IPS-NIHi7 (cell line): ENCODE results near the gene PUS3.
A peak's percentile ranks its signal among the peaks of the same experiment; 100 is the strongest.

ENCODE experiments used
- DNase-seq: peaks from one replicate; pipeline ENCODE4 v3.0.0; 2012; ENCODE audit warnings: mixed read lengths; ENCODE audit errors: extremely low spot score

Gene PUS3

DNA sequence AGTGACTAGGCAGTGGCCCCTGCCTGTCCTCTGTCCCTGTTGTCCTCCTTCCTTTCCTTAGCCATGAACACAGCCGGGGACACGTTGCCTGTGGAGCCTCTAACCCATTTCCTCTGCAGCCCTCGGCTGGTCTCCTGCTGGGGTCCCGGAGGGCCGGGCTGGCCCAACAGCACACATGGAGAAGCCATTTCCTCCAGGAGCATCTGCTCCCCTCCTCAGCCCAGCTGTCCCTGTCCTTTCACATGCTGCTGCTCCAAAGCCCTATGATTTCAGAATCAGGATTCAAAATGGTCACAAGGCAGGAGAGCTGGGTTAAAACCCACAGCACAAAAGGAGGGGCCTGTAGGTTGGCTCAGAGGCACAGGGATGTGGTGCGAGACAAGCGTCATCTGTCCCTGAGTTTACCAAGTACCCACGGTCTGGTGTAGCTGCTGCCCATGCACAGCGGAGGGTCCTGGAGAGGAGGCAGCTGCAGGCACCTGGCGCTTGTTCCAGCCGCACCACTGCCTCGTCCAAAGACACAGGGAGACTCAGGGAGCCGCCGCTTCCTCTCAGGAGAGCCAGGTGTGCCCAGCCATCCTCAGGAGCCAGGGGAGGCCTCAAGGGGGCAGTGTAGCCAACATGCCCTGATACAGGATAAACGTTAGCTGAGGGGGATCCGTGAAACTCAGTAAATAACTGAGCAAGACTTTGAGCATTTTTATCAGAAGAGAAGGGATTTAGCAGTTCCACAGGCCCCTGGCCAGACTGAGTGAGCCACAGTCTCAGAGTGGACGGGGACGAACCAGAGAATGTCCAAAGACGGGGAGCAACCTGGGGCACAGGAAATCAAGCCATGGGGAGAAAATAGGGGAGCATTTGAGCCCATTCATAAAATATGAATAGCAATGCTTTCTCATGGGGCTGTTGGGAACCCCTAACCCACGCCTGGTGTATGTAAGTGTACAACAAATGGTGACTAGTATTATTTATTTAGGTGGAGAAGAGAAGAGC lies 38.9 kb upstream of the PUS3 start:
- peak; percentile 91 for DNase-seq

DNA sequence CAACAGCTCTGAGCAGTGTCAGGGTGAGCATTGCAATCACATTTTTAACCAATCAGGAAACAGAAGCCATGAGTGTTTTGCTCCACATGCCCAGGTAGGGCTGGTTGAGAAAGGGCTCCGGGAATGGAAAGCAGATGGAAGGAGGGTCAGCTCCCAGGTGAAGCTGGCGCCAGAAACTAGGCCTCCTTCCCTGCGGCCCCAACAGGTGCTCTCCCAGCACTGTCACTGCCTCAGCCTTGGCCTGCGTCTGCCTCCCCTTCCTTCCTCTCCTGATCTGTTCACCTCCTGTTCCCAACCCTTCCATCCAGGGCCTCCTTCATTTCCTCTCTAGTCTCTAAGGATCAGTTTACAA lies 38.2 kb upstream of the PUS3 start:
- DNase-seq: no peak

DNA sequence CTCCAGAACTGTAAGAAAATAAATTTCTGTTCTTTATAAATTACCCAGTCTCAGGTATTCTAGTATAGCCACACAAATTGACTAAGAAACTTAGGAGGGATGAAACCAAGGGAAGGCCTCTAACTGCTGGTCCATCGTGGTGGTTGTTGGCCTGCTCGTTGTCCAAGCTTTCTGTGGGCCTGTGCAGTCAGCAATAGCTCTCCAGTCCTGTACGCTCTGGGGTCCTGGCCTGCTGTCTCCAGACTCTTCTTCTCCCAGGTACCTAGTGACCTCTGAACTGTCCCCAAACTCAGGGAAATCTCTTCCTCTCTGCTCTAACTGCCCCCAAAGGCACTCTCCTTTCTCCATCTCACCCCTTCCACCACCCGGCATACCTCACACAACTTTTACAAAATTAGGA lies 37.1 kb upstream of the PUS3 start:
- no peak for DNase-seq

DNA sequence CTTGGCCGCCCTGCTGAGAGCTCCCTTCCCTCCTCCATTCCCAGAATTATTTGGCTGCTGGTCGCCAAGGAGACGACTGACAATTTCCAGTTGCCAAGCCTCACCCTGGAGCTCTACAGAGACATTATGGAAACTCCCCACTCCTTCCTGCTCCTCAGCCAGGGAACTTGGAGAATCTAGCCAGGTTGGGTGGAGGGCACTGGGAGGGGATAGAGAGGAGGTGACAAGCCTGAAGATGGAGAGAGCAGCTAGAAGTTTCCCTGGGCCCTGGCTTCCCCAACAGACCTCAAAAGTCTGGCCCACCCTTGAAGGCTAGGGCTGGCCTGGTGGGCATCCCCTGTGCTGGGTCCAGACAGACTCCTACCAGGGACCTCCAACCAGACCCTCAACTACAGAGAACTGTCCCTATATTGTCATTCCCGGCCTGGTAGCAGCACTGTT lies 36.1 kb upstream of the PUS3 start:
- DNase-seq: no peak

DNA sequence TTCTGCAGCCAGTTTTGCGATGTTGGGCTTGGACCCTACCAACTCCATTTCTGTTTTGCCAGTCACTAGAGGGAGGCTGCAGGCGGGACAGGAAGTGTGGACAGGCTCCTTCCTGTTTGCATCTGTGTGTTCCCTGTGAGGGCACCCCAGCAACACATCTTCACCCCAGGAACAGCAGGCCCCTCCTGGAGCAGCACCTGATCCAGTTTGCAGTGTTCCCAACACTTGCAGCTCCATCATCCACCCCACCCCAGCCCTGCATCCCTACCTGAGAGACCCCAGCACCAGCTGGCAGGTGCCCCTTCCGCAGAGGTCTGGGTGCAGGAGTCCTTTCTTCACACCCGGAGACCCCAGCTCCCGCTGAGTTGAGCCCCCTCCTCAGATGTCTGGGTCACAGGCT lies 35.4 kb upstream of the PUS3 start:
- no peak for DNase-seq

DNA sequence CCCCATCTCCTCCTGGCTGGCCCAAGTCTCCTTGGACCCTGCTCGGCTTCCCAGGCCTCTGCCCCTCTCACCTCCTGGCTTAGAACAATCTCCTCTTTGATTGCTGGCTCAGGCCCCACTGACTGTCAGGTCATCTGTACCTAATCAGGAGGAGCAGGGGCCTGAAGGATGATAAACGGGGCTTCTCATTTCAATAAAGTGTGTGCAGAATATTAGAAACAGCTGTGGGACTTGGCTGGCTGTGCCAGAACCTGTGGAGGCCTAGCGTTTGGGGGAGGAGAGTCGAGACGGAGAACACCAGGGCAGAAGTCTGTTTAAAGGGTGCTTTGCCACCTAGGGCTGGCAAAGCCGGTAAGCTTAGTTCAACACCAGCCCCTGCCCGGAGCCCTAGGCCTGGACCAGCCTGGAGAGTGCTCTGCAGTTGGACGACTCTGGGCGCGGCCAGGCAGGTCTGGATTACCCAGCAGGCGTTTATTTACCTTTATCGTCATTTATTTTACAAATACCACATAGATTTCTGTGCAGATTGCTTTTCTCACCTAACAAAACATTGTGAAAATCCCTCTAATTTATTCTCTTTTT lies 32.7 kb upstream of the PUS3 start:
- DNase-seq: no peak

DNA sequence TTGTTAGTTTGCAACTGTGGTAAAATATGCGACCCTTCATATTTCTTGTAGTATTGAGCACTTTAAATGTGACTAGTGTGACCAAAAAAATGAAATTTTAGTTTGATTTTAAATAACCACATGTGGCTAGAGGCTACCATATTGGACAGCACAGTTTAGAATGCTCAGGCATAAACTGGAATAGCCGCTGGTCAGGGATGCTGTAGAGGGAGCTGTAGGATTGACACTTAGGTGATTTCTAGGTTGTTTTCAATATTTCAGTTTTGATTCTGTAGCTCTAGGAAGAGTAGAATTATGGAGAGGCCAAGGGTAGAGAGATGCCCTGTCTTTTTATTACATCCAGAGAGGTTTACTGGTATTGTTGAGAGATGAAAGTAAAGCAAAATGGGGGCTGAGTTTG lies 32.0 kb upstream of the PUS3 start:
- no peak for DNase-seq

DNA sequence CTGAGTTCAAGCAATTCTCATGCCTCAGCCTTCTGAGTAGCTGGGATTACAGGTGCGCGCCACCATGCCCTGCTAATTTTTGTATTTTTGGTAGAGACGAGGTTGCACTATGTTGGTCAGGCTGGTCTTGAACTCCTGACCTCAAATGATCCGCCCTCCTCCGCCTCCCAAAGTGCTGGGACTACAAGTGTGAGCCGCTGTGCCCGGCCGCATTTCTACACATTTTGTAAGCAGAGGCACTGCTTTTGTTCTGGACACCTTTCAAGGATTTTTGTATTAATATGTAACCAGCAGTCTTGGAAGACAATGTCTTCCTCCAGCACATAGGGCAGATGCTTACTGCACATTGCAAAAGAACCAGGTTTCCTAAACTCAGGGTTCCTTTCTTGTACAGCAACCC lies 31.5 kb upstream of the PUS3 start:
- DNase-seq: no peak

DNA sequence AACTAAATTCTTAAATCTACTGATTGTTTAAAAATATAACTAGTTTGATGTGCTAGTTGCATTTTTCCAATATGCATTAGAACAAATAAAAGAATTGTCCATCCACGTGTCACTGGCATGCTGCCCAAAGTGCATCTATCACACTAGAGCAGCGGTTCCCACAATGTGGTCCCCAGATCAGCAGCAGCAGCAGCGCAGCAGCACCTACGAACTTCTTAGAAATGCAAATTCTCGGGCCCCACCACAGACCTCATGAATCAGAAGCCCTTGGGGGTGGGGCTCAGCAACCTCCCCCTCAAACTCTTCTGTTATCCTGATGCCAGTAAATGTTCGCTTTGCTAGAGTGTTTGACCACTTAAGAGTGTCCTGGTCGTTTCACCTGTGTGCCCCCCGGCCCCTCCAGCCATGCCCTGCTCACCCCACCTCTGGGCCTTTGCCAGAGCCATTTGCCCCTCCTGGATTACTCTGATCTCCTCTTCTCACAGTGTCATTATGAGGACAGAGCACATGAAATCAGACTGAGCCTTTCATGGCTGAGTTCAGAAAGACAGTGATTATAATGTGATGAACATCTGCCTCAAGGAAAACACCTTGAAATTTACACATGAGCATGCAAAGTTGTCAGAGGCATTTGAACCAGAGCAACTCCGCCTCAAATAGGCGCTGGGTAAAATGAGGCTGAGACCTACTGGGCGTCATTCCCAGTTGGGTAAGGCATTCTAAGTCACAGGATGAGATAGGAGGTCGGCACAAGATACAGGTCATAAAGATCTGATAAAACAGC lies 30.2 kb upstream of the PUS3 start:
- no peak for DNase-seq

DNA sequence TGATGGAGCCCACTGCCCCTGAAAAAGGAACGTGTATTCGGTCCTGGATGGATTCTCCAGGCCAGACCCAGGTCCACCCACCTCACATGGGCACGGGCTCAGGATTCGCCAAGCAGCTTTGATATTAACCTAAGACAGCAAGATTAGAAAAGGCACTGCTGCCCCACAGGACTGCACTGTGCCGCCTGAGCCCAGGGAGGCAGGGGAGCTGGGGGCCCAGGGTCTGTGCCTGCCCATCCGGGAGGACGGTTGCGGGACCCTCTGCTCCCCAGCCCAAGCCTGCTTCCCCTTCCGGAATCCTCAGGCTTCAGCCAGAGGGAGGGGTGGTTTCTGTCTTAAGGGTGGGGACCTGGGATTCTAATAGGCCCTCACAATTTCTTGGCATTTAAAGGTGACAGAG lies 29.3 kb upstream of the PUS3 start:
- DNase-seq: no peak

DNA sequence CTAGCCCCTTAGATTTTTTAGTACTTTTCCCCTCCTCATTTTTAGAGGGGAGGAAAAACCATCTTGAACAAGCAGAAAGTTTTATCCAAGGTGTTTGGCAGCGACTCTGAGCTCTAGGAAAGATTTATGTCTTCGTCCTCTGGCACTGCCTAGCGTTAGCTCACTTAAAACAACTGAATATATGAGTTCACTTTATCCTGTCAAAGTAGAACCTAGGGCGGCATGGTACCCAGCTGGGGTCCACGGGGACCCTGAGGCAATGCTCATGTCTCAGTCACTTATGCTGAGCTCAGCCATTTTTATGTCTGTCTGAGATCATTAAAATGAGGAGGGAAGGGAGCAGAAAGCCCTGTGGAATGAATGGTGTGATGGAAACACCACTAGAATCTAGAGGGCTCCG lies 28.7 kb upstream of the PUS3 start:
- DNase-seq: no peak

DNA sequence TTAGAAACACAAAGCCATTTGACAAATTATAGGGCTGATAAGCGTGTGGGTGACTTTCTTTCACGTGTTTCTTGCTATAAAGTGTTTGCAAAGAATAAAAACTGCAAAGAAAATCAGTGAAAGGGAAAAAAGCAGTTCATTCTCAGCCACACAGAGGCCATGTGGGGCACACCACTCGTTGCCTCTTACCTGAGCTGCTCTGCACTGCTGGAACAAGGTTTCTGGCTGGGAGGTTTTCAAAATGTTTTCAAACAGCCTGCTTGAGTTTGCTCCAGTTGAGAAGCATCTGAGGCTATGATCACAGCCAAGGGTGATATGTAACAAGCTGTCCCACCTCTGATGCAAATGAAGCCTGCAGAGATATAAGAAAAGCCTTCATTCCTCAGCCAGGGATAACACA lies 28.1 kb upstream of the PUS3 start:
- no peak for DNase-seq

DNA sequence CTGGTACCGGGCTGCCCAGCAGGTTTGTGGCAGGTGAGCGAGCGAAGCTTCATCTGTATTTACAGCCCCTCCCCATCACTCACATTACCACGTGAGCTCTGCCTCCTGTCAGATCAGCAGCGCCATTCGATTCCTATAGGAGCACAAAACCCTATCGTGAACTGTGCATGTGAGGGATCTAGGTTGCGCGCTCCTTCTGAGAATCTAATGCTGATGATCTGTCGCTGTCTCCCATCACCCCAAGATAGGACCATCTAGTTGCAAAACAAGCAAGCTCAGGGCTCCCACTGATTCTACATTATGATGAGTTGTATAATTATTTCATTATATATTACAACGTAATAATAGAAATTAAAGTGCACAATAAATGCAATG lies 27.1 kb upstream of the PUS3 start:
- no peak for DNase-seq

DNA sequence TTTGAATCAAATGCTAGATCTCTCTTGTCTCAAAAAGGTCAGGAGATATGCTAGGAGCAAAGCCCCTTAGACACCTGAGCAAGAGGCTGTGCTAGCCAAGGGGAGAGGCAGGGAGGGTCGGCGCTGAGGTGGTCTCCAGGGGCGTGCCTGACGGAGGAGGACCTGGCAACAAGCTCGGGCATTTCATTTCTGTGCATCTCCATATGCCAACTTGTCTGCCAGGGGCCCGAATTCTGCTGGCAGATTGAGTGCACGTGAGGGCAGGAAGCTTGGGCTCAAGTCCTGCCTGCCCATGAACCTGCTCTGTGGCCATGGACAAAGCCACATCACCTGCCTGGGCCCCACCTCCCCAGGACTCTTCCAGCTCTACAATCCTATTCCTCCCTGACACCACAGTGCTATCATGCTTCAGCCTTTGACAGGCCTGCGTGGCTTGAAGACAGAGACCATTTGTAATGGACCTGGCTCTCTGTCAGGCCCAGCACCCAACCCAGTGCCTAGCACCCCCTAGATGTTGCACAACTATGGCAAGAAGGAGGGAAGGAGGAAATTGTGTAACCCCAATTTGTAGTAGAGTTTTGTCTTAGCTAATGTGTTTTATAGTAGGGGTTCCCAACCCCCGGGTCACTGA lies 26.6 kb upstream of the PUS3 start:
- no peak for DNase-seq

DNA sequence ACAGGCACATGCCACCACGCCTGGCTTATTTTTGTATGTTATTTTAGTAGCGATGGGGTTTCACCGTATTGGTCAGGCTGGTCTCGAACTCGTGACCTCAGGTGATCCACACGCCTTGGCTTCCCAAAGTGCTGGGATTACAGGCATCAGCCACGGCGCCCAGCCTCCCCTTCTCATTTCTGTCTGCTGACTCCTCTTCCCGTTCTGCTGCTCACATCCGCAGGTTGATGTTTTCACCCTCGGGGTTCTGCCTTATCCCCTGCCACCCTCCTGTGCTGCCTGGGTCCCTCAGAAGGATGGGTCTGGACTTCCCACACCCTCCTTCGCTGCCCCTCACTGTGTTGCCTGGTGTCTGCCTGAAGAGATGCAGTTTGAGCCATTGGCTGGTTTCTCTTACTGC lies 23.7 kb upstream of the PUS3 start:
- DNase-seq: no peak

DNA sequence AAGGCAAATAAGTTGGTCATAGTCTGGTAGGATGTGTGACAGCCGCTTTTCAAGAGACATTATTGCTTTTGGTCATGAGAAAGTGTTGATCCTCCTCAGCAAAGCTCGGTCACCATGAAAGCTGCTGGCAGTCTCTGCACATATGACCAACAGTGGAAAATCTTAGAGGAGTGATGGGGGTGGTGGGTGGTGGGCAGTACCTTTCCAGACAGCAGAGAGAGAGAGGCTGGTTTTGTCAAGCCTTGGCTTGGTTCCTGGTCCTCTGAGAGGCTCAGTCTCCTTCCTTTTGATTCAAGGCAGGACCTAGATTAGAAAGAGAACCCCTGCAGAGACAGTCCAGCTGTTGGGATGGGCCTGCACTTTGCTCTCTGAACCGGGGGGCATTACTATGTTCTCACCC lies 22.8 kb upstream of the PUS3 start:
- DNase-seq: no peak

DNA sequence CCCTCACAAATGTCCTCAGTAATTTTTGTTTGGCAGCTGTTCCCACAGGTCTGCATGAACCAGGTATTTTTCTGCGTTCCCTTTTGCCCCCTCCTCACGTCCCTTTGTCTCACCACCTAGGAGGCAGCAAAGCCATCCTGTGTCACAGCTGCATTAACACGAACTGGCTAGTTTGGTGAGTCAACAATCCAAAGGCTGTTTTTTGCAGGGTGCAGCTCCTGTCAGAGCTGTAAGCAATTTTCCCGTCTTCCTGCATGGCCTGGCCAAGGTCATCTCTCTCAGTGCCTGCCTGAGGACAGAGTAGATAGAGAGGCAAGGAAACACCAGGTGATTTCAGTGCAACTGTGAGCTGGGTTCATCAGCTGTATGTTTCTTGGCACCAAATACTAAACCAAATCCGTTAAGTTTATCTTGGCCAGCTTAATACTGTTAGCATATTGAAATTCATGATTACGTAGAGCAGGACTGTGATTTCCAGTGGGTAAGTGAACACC lies 22.3 kb upstream of the PUS3 start:
- DNase-seq: no peak

DNA sequence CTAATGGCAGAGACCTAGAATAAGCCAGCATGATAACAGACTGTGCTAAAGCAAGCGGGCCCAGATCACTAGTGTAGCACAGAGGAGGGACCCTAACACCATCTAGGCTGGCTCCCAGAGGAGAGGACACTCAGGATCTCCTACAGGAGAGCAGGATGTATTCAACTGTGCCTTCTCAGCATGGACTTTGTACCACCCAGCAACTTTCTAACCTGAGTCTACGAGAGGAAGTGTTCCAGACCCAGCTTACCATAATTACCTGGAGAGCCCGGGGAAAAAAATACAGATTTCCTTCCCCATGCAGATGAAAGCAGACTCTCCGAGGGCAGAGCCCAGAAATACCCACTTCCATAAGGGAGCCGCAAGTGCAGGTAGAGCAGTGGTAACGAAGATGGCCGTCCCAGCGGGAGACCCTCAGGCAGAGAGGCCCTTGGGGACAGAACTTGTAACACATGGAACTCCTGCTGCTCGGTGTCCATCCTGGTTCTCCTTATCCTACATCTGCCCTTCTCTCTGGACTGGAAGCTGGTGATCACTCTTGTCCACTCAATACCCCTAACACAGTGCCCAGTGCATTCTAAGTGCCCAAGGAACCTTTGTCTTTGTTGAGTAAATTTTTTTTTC lies 21.5 kb upstream of the PUS3 start:
- no peak for DNase-seq

DNA sequence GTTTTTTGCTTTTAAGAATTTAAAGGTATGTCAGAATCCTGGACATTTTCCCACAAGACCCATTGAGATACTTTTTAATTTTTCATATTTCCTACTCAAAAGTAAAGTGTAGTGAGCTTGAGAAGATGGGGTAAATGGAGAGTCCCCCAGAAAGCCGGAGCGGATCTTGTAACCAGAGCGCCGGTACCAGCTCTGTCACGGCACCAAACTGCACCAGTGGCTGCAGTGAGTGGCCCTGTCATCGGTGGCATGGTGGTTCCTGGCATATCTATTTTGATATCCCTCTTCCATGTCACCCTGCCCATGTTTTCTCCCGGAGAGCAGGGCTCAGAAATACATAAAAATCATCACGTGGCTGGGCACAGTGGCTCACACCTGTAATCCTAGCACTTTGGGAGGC lies 20.6 kb upstream of the PUS3 start:
- DNase-seq: no peak

DNA sequence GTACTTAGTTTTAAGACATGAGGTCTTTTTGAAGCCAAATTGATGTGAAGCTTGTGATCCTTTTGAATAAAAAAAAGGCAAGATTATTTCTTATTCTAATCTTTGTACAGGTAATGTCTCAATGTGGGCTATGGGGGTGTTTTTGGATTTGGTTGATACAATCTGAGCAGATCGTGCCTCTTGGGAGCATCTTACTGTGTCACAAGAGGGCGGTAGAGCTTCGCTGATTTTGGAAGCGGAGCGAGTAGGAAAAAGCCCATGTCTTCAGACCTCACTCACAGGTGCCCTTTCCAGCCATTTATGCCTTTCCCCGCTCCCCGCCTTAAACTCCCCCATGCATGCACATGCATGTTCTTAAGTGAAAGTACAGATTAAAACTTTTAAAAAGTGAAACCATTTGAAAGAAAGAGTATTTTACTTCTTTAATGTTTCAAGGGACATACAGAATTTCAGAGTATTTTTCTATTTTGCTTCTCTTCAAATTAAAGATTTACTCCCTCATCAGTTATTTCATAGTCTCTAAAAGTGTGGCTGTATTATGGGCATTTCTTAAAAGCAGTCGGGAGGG lies 20.1 kb upstream of the PUS3 start:
- peak; percentile 78 for DNase-seq

DNA sequence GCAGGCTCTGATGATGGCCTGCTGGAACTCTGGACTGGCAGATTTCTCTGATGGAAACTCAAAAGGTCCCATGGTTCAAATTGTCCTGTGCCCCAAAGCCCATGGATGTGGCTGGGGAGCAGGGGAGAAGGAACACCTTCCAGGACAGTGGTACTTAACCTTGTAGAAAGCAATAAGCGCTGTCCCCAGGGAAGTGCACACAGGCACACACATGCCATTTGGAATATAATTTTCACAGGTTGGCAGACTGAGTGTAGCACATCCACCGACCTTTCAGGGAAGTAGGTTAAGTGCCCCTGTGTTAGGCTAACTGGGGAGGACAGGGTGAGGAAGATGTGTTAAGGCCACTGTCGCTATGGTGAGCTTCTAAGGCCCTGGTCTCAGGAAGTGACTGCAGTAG lies 19.1 kb upstream of the PUS3 start:
- DNase-seq: no peak
